Muscle of arm (tissue), 12 donors: ENCODE measurements around the gene MBP. TPM values are rescaled to one million over a fixed set of nuclear protein-coding genes. Genes with fewer than 3 reads are reported as not detected.

Source experiments
- DNase-seq: peaks from one replicate; pipeline ENCODE4 v3.0.0-alpha.2; 2013
- polyA plus RNA-seq, 12 donors: library from polyadenylated mRNA; unstranded; fragments of 120-200 nt; gene quantifications; one replicate each; pipeline ENCODE4 v1.2.1, GENCODE V29; 2013; ENCODE audit not compliant: insufficient read length in 12 of 12

Gene MBP
- polyA plus RNA-seq, 12 donors: 9.7 to 30.7 (median 17.5) TPM; not detected in 1

DNA sequence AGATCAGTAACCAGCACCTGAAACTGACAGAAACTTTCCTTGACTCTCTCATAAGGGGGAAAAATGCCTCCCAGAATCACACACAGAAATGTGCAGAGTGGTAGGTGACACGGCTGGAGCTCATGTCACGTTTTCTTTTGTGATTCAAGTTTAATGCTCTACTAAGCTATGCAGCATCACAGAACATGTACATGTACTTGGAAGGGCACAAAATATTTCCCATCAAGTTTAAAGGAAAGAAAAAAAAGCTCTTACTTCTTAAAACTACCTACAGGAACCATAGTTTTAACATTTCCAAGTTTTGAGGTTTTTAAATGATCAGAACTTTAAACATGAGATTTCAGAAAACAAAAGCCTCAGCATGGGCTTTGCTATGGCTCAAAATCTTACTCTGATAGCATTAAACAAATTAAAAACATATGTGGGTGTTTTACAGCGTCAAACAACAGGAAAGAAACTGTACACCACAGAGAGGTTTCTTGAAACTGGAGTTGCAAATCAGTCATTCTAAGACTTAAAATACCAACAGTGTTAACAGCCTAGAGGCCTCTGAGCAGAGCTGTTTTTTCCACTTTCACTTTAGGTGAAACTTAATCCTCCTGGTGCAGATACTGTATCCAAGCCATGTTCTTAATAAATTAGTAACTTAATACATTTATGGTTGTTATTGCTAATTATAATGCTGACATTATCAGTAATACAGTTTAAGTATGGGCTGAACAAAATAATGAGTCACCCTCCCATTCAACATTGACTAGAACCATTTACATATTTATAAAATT, 30.1 kb downstream of the MBP start:
- DNase-seq: peak; percentile 63

DNA sequence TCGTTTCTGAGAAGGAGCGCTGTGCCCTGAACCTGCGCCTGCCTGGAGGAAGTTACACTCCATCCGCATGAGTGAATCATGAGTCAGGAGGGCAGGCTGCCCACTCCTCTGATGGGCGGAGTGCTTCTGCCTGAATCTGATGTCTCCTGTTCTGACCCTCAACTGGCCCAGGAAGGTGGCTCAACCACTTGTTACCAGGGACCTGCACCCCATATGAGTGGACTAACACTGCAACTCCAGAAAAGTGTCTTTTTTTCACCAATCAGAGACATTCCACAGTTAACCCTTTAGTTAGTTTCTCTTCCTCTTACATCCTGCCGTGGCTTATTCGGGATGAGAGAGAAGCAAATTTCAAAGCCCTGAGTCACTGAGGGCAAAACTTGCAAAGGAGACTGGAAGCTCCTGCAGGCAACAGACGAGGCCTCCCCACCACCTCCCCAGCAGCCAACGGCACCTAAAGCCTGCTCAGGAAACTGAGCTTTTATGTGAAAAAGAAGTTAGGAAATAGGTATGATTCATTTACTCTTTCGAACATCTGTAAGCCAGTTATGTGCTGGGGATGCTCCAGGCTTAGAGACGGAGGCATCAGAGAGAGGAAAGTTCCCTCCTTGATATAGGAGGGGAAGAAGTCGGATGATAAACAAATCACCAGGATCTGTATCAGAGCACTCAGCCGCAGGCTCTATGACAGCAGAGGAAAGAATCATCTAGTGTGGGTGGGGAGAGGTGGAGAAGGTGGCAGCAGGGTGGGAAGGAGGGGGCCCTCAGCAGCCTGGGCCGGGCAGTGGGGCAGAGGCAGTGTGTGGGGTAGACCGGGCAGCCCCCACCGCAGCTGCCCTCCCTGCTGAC, 30.9 kb downstream of the MBP start:
- DNase-seq: no peak

DNA sequence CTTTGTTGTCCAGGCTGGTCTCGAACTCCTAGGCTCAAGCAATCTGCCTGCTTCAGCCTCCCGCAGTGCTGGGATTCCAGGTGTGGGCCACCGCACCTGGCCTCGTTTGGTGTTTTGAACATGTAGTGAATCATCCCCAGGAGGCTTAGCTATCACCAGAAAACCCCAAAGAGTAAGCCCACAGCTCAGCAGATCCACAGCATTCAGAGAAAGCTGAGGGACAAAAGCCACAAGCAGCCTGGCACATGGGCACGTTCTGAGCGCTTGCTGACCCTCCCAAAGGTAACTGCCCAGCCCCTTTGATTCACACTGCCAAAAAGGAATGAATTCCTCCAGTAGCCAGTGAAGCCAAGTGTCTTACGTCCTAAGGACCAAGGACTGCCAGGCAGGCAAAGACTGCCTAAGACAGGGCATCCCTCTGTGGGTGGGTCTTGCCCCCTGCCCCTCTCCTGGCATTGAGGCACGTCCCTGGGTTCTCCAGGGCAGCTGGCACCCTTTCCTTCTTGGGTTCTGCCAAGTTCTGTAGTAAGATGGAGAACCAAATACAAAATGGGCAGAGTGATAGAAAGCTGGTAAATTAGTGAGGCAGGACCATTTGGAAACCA, 31.7 kb downstream of the MBP start:
- DNase-seq: no peak

DNA sequence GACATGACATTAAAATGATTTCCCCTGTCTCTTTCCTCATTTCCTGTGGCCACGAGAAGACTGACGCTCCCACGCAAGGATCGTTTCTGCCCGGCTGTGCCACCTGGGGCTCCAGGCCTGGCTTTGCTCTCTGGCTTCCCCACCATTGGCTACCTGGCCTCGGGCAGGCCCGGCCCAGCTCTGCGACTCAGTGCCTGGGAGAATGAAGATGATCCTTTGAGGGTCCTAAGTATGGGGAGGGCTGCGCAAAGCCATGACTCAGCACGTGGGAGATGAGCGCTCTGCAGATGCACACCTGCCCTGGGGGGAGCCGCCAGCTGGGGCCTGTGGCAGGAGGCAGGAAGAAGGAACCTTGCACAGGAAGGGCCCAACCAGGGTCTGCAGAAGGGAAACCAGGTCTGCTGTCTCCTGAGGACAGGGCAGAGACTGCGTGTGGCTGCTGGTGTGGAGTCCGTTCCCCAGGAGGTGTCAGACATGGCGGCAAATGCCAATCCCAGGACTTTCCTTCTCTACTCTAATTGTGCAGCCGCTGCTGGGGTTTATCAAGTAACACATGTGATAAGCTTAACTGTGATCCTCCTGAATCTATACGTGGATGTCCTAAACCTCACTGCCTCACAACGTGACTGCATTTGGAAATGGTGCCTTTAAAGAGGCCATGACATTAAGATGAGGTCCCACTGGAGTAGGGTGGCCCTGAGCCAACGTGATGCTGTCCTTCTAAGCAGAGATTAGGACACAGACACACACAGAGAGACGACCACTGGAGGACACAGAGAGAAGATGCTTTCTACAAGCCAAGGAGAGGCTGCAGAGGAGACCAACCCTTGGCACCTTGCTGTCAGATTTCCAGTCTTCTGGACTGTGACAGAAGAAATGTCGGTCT, 32.9 kb downstream of the MBP start:
- DNase-seq: no peak

DNA sequence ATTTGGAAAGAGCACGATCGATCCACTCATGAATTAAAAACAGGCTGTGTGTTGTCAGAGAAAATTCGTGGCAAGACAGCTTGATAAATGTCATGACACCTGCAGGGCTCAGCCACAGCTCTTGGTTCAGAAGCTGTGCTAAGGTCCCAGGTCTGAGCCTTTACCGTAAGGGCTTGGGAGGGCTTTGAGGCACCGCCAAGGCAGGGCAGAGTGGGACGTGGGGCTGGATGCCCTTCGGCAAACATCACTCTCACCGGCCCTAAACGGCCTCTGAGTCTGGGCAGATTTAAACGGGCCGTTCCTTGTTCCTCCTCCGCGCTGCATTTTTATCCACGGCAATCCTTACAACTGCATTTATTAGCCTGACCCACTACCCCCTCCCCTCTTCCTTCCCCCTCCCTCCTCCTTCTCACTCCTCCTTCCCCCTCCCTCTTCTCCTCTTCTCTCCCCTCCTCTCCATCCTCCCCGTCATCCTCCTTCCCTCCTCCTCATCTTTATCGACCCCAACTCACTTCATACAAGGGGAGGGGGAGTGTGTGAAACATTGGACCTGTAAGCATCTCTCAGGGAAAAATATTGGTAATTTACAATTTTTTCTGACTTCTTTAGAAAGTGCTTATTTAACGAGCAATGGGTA, 33.9 kb downstream of the MBP start:
- no peak for DNase-seq

DNA sequence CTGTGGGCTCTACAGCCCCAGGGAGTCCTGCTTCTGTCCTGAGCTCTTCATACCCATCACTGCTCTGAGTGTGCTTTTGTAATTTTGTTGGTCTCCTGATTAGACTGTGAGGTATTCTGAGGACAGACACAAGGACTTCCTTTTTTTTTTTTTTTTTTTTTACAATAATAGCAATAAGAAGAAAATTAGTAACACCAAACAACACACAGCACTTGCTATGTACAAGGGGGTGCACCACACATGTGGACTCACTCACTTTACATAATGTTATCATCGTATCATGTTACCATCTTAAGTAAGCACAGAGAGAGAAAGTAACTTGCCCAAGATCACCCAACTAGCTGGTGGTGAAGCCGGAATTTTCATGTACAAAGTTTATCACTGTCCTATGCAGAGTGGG, 34.6 kb downstream of the MBP start:
- no peak for DNase-seq

DNA sequence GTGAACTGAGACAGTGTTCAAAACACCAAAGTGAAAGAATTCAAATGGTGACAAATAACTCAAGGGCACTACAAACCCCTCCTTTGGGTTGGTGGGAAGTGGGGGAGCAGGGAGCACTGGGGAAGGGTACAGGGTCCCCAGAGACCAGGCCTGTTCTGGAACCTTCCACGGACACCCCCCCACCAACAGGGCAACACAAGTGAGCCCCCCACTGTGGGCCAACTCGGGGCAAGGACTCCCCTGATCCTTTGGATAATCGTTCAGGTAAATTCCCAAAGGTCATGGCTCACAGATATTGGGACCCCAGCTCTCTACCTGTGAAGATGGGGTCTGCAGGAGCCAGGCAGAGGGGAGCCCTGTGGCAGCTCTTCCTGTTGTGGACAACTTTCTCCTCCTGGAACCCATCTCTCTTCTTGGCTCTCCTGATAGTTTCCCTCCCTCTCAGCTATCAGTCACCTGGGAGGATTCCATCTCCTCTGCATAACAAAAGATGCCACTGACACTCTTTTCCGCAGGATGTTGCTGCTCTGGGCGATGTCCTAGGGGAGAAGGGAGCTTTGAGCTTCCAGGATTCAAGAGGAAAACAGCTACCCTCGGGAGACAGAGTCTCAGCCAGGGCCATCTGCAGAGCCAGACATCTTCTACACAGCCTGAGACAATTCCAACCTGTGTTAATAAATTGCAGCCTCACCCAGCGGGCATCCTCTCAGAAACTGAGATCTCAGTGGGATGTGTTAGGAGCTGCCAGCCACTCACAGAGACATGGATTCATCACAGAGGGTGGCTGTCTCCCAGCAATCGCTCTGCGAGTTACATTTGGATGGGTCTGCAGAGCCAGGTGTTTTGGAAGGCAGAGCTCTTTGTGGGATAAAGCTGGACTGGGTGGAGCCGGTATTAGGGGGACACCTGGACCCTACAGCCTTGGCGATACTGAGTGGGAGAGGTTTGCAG, 35.4 kb downstream of the MBP start:
- DNase-seq: no peak

DNA sequence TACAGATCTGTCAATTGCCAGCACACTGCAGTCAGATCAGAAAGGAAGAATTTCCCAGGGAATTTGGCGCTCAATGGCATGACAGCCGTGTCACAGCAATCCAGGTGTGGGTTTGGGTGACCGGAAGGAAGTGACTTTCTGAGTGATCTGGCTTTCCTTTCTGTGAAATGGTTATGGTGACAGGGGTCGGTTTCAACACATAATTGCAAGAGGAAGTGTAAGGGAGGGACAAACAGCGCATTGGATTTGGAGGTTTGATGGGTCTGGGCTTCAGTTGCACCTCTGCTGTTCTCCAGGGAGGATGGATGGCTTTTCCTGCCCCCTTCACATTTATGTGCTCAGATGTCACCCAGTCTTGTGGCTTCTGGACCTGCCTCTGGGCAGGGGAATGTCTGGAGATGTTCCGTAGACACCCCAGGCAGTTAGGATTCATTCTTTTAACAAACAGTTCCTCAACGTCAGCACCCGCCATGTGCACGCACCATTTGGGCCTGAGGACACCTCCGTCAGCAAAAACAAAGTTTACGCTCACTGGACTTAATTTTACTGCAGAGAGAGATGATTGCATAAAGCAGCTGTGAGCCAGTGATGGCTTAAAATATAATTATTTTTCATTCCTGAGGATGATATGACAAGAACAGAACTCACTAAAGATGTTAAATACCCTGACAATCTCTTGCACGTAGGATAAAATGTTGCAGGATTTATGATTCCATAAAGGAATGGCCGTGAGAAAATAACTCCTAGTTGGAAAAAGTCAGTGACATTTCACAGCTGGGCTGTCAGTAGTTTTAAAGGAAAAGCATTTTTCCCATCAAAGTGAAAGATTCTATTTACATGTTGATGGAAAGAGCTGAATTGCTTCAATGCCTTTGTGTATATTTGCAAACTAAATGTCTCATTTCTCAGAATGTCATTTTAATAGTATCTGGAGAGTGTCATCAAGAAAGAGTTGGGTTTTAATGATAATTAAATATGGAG, 36.9 kb downstream of the MBP start:
- DNase-seq: no peak

DNA sequence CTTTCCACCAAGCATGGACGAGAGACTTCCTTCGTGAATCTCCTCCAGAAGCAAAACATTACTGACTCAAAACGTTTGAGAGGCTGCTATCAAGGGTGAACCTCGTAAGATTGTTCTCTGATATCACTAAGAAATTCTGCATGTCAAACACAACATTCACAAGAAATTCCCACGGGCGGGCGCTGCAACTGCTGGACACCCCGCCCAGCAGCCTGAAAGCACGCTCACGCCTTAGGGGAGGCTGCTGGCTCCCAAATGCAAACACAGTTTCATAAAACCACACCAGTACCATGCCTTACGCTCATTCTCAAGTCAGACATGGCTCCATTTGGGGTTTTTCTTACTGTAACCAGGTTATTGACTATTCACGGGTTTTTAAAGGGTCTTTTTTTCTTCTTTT, 39.0 kb downstream of the MBP start:
- DNase-seq: no peak

DNA sequence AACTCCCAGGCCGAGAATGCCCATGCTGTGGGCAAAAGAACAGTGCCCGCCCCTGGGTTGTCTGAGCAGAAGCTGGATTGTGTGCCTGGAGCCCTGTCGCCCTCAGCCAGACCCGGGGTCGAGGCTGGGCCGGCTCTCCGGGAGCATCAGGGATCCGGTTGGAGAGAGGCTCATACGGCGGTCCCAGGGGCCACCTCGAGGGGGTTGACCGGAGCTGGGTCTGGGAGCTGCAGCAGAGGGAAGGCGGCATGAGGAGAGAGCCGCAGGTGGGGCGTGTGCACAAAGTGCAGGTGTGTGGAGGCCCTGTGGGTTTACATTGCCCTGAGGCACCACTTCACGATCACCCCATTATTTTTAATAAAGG, 39.5 kb downstream of the MBP start:
- DNase-seq: no peak

DNA sequence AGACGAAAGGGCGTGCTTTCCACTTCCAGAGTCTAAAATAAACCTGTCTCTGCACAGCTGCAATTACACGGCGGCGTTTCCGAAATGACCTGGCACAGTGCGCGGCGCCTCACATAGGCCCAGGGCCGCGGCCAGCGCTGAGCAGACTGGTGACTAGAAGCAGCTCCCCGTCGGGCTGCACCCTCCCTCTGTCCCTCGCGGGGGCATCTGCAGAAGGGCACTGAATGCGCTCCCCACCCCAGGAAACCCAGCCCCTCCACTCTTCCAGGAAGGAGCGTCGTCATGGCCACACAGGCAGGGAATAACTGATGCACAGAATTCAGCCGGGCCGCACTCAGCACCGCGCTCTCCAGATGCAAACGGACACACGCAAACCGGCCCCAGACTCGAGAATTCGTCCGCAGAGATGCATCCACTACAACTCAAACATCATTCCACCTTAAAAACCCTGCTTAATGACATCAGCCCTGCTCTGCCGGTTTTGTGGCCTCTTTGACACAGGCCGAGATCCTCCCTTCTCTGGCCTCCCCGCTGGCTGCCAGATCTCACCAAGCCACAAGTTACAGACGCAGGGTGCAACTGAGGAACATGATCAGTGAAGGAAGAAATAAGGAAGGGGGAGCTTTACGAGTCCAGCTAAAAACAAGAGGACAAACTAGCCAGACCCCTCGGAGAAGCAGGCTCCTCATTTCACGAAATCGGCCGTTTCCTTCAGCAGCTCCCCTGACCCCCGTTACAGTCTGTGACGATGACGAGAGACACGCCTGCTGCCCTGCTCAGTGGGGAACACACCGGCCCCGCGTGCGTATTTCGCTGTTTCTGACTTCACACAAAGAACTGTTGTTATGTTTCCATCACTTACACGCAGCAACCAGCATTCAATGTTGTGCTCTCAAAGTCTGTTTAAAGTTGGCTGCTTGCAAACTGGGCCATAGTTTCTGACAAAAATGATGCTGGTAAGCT, 40.2 kb downstream of the MBP start:
- DNase-seq: no peak

DNA sequence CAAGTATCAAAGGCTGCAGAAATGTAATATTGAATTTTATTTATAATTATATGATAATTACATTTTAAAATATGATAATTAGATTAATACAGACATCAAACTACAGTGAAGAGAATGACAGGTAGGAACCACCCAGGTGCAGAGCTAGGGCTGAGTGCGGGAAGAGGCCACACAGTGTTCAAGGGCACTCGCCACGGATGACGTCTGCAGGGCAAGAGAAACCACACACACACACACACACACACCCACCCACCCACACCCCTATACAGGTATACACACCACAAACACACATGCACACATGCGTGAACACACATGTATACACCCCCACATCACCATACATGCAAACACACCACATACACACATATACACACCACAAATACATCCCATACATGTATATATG, 41.2 kb downstream of the MBP start:
- DNase-seq: no peak

DNA sequence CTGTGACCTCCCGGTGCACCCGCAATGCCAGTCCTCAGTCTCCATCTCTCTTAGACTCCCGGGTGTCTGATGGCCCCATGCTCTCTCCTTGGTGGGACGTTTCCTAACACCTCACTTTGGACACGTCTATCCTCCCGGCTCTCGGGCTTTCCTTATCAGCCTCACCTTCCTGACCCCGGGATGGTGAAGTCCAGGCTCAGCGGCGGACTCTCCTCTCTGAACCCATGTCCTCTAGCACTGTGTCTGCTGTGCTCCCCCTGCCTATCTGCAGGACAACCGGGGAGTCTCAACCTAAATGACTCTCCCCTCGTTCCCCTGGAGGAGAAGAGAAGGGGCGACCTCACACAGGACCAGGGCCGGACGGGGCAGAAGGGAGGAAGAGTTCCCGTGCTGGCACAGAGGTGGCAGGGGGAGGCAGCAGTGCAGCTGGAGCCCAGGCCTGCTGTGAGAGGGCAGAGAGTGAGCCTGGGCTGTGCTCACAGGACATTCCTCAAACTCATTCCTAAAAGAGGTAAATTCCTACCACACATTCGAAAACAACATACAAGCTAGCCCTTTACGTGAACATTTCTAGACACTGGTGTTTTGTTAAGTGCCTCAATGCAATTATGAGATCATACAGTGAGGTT, 41.9 kb downstream of the MBP start:
- no peak for DNase-seq

DNA sequence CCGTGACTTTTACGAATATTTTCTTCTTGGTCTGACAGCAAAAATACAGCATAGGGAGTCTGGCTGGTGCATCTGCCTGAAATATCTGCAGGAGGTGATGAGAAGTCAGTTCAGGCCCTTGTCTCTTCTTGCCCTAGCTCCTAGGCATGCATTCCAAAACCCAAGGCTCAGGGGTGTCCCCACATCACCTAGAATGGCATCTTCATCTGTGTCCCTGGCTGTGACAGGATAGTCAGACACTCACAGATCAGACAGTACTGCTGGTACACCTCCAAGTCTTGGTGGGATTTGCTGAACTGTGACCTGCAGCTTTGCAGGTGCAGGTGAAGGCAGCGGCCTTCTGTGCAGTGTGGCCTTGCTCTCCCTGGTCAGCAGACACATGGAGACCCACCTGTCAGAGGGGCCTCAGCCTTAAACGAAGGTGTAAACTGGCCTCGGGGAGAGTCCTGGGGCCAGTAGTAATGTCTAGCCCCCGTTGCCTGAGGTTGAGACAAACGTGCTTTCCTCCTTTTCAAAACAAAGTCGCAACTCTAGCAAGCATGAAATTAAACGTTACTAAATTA, 42.8 kb downstream of the MBP start:
- no peak for DNase-seq

DNA sequence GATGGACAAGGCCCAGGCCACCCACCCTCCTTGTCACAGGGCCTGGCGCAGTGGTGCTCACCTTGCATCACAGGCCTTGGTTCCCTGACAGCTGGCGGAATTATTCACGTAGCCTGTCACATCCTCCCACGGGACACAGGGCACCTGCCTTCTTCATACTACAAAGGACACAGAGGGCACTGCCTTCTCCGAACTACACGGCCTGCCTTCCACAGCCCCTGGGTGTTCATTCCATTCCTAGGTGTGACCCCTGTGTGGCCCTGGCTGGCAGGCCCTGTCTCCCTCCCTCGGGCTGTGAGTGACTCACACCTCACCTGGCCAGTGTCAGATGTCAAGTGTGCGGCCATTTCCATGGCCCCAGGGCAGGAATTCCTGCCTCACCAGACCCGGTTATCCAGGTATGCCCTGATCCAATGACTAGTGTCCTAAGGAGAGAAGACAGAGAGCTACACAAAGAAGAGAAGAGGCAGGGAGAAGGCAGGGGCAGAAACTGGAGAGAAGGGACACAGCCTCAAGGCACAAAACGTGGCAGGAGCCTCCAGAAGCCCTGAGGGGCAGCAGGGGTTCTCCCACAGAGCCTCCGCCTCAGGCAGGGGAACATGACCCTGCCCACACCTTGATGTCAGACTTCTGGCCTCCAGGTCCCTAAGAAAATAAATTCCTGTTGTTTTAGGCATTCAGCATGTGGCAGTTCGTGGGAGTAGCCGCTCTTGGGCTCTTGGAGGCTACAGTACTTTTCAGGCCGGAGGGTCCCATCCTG, 43.4 kb downstream of the MBP start:
- DNase-seq: no peak
